Fibroblast of mammary gland (primary cell): ENCODE results near the gene CRIM1.

ENCODE experiments used
- DNase-seq: peaks from one replicate; pipeline ENCODE4 v3.0.0-alpha.2; 2010; ENCODE audit warnings: low read depth
- H3K4me3 ChIP-seq: 2 replicates; pipeline ENCODE4 v1.5.1; 2011; ENCODE audit warnings: low read depth, mild to moderate bottlenecking, low read length, moderate library complexity; ENCODE audit not compliant: control insufficient read depth
- TF ChIP-seq, protein P1 (sequence below): conservative IDR thresholded peaks from 2 replicates; pipeline ENCODE4 v1.5.1; 2011; ENCODE audit warnings: low read depth, low read length, inconsistent platforms; ENCODE audit not compliant: control insufficient read depth, insufficient read depth

CRIM1 gene

GRCh38 chr2:36385603-36386002 is 30.0 kb downstream of the CRIM1 start:
- no peak overlapping the region for H3K4me3 ChIP-seq
- TF ChIP-seq, protein P1, sequence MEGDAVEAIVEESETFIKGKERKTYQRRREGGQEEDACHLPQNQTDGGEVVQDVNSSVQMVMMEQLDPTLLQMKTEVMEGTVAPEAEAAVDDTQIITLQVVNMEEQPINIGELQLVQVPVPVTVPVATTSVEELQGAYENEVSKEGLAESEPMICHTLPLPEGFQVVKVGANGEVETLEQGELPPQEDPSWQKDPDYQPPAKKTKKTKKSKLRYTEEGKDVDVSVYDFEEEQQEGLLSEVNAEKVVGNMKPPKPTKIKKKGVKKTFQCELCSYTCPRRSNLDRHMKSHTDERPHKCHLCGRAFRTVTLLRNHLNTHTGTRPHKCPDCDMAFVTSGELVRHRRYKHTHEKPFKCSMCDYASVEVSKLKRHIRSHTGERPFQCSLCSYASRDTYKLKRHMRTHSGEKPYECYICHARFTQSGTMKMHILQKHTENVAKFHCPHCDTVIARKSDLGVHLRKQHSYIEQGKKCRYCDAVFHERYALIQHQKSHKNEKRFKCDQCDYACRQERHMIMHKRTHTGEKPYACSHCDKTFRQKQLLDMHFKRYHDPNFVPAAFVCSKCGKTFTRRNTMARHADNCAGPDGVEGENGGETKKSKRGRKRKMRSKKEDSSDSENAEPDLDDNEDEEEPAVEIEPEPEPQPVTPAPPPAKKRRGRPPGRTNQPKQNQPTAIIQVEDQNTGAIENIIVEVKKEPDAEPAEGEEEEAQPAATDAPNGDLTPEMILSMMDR = no peak
- no peak for DNase-seq

- H3K4me3 ChIP-seq = no peak overlapping the region
- no peak for DNase-seq
- TF ChIP-seq, protein P1 = no peak
Observed at GRCh38 chr2:36387258-36387916, 31.8 kb downstream of the CRIM1 start.

DNA sequence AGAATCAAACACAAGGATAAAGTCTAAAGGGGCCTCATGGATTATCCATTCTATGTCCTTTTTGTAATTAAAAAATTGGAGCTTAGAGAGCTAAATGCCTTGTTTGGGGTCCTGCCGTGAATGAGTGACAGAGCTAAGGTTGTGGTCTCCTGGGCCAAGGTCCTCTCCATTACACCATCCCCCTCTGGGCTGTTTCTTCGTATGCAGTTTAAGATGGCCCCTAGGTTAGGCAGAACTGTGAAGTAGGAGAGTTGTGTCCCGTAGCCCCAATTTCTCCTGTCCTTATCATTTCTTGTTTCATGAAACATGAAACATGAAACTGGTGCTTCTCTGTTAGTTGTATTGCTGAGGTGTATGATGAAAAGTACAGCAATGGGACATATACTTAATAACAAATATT is 32.9 kb downstream of the CRIM1 start:
- no peak overlapping the region for H3K4me3 ChIP-seq
- DNase-seq = no peak
- TF ChIP-seq, protein P1 = no peak

DNA sequence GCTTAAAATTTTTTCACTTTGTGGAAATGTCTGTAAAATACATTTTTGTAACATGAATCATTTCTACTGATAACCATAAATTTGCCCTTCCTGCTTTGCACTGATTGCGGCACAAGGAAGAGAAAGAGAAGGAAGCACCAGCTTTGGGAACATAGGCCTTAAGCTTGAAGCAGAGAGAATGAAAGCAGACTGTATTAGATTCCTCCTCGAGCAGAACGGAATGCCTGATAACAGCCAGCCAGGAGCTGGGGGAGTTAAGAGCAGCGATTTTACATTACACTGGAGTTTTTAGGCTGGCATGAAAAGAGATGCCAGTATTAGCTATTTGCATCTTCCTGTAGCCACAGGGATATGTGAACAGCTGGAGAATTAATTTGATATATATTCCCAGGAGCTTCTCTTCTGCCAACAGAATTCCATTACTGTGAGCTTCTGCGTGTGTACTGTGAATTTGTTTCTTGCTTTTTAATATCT is 33.5 kb downstream of the CRIM1 start:
- no peak overlapping the region for H3K4me3 ChIP-seq
- DNase-seq = no peak
- TF ChIP-seq, protein P1 = no peak

- TF ChIP-seq, protein P1 = no peak
- H3K4me3 ChIP-seq = no peak overlapping the region
- no peak for DNase-seq
Observed at GRCh38 chr2:36389577-36389976, 34.0 kb downstream of the CRIM1 start.

DNA sequence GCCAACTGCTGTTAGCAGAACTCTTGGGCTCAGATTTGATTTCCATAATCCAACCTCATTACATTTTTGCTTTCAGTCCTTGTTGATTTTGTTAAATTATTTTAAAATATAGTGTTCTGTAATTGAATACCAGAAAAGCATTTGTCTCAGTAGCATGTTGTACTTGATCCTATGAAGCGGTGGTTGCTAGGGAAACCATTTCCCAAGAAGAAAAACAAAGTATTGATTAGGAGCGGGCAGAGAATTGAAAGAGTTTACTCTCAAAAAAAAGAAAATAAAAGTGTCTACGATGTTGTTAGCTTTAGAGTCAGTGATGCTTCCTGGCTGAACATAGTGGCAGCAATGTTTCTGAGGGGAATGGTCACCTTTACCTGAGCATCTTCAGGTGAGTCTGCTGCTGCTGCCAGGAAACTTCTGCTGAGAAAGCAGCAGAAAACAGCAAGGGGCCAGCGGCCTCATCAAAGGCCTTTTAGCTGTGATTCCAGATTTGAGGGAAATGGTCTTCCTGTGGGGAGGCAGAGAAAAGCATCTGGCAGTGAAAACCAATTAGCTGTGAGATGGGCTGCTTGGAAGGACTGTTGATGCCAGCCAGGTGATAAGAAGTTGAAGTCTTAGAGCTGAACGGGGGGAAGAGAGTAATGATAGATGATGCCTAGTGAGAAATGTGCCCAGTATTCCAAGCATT is 37.1 kb downstream of the CRIM1 start:
- no peak for DNase-seq
- TF ChIP-seq, protein P1 = no peak
- no peak overlapping the region for H3K4me3 ChIP-seq
